Smooth muscle cell (in vitro differentiated cells): ENCODE data around the gene PDIA5. TPM values are rescaled to one million over a fixed set of nuclear protein-coding genes. Genes with fewer than 3 reads are reported as not detected.

Experiments used
- DNase-seq: peaks from one replicate; lab custom pipeline; 2025; ENCODE audit not compliant: unreplicated experiment; lab: John Stamatoyannopoulos, UW
- H2AFZ ChIP-seq: fragments of 200-600 bp; sonication (generic); 2 replicates; pipeline ENCODE4 v1.6.0; 2016; ENCODE audit warnings: antibody characterized with exemption, low read depth, mild to moderate bottlenecking
- H3F3A ChIP-seq: fragments of 200-600 bp; sonication (generic); 2 replicates; pipeline ENCODE4 v1.6.0; 2017; ENCODE audit warnings: antibody characterized with exemption, low read depth
- H3K27ac ChIP-seq: fragments of 200-600 bp; sonication (generic); 2 replicates; pipeline ENCODE4 v1.5.1; 2016; ENCODE audit warnings: low read depth, mild to moderate bottlenecking
- H3K27me3 ChIP-seq: fragments of 200-600 bp; sonication (generic); 2 replicates; pipeline ENCODE4 v1.6.1; 2016; ENCODE audit warnings: low read depth, mild to moderate bottlenecking
- H3K36me3 ChIP-seq: fragments of 200-600 bp; sonication (generic); 2 replicates; pipeline ENCODE4 v1.5.1; 2016; ENCODE audit warnings: low read depth
- H3K4me1 ChIP-seq: fragments of 200-600 bp; sonication (generic); 2 replicates; pipeline ENCODE4 v1.5.1; 2016; ENCODE audit warnings: low read depth
- H3K4me2 ChIP-seq: fragments of 200-600 bp; sonication (generic); 2 replicates; pipeline ENCODE4 v1.6.0; 2016; ENCODE audit warnings: mild to moderate bottlenecking
- H3K4me3 ChIP-seq: fragments of 200-600 bp; sonication (generic); 2 replicates; pipeline ENCODE4 v1.5.1; 2016; ENCODE audit warnings: mild to moderate bottlenecking
- H3K79me2 ChIP-seq: fragments of 200-600 bp; sonication (generic); 2 replicates; pipeline ENCODE4 v1.6.0; 2016; ENCODE audit warnings: low read depth, mild to moderate bottlenecking
- H3K9ac ChIP-seq: fragments of 200-600 bp; sonication (generic); 2 replicates; pipeline ENCODE4 v1.6.0; 2016; ENCODE audit warnings: low read depth
- H3K9me3 ChIP-seq: fragments of 200-600 bp; sonication (generic); replicated peaks from 2 replicates; pipeline ENCODE4 v1.5.1; 2016; ENCODE audit warnings: low read depth
- H4K20me1 ChIP-seq: fragments of 200-600 bp; sonication (generic); 2 replicates; pipeline ENCODE4 v1.6.0; 2016; ENCODE audit warnings: low read depth
- WGBS: methylation state at CpG from one replicate; pipeline ENCODE4 v1.1.7; 2016; ENCODE audit warnings: low lambda C conversion rate; 5-methylcytosine and 5-hydroxymethylcytosine counted together
- polyA plus RNA-seq: library from polyadenylated mRNA; unstranded; fragments of >200 nt; fragmentation: Nextera tagmentation; extraction: Ambion mirVana; gene quantifications from 2 replicates; pipeline ENCODE4 v1.2.1, GENCODE V29; 2016
- total RNA-seq: library from RNA; depleted of rRNA; stranded (reverse); fragments of >200 nt; gene quantifications from 2 replicates; pipeline ENCODE4 v1.2.3, GENCODE V29; 2014
- TF ChIP-seq, protein P1 (sequence below): fragments of 200-600 bp; sonication (generic); IDR thresholded peaks from 2 replicates; pipeline ENCODE4 v1.5.1; 2017; ENCODE audit warnings: borderline replicate concordance, mild to moderate bottlenecking, antibody characterized with exemption; ENCODE audit not compliant: insufficient read depth, poor library complexity, severe bottlenecking

Gene PDIA5
- total and polyA plus RNA-seq, 2 experiments from 2014 or later: 65.4 to 102 TPM

DNA sequence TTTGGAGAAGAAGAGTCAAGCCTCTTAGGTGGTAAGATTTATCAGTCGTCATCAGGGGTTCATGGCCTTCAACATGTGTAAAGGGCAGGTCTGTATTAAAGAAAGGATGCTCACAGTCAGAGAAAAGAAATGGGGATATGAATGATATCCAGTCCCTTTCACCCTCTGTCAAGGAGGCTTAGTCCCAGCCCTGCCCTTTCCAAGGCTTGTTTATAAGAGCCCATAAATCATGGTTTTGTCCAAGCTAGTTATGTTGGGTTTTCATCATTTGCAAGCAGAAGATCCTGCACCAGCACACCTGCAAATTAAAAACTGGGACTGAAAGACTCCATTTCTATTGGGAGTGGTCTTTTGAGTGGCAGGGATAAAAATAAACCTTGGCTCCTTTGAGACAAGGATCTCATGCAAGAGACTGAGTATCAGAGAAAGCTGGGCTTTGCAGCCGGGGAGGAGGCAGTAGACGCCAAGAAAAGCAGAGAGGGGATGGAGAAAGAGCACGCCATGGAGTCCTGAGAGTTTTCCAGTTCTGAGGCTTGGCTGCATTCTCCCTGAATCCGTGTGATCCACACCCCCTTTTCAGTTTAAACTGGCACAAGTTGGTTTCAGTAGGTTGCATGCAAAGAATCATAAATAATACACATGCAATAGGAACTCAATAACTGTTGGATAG lies 12.6 kb upstream of the PDIA5 start:
- Histone ChIP-seq H3K4me1 (no peaks in the 10 kb centered on the region), H3K9me3 (no peaks in the 10 kb centered on the region), H3K4me3 (no peak overlapping the region), H3K36me3 (no peaks in the 10 kb centered on the region), H3K27me3 (no peaks in the 10 kb centered on the region), H3K27ac (no peak overlapping the region), H2AFZ (no peak overlapping the region), H3K4me2 (no peak overlapping the region), H3F3A (no peaks in the 10 kb centered on the region), H3K79me2 (no peaks in the 10 kb centered on the region), H3K9ac (no peak overlapping the region), H4K20me1 (no peaks in the 10 kb centered on the region)
- no peak for DNase-seq
- WGBS: 86% methylated on average over 5 of the region's 5 CpGs
- TF ChIP-seq, protein P1, sequence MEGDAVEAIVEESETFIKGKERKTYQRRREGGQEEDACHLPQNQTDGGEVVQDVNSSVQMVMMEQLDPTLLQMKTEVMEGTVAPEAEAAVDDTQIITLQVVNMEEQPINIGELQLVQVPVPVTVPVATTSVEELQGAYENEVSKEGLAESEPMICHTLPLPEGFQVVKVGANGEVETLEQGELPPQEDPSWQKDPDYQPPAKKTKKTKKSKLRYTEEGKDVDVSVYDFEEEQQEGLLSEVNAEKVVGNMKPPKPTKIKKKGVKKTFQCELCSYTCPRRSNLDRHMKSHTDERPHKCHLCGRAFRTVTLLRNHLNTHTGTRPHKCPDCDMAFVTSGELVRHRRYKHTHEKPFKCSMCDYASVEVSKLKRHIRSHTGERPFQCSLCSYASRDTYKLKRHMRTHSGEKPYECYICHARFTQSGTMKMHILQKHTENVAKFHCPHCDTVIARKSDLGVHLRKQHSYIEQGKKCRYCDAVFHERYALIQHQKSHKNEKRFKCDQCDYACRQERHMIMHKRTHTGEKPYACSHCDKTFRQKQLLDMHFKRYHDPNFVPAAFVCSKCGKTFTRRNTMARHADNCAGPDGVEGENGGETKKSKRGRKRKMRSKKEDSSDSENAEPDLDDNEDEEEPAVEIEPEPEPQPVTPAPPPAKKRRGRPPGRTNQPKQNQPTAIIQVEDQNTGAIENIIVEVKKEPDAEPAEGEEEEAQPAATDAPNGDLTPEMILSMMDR: no peak

DNA sequence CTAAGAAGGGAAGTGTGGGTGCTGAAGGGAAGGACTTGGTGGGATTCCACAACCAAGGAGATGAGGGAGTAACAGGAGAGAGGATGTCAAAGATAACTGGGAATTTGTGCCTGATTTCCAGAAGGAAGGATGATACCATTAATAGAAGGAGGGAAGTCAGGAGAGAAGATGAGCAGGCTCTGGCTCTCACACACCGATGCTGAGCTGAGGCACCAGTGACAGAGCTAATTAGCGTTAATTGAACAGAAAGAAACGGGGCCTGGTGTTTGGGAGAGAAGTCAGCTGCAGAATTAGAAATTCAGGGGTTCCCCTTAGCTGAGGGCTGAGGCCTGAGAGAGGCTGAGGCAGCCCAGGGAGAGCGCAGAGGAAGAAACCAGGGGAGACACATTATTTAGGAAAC lies 11.9 kb upstream of the PDIA5 start:
- no peaks in the 10 kb centered on the region for H3K4me1 ChIP-seq
- no peak overlapping the region for H3K9ac ChIP-seq
- no peak overlapping the region for H3K4me2 ChIP-seq
- WGBS: 82% methylated on average over 4 of the region's 4 CpGs
- H3K9me3 ChIP-seq: no peaks in the 10 kb centered on the region
- H4K20me1 ChIP-seq: no peaks in the 10 kb centered on the region
- no peaks in the 10 kb centered on the region for H3K79me2 ChIP-seq
- no peak overlapping the region for H3K27ac ChIP-seq
- no peak overlapping the region for H3K4me3 ChIP-seq
- no peak overlapping the region for H2AFZ ChIP-seq
- TF ChIP-seq, protein P1: no peak
- H3F3A ChIP-seq: no peaks in the 10 kb centered on the region
- H3K27me3 ChIP-seq: no peaks in the 10 kb centered on the region
- no peaks in the 10 kb centered on the region for H3K36me3 ChIP-seq
- DNase-seq: no peak

DNA sequence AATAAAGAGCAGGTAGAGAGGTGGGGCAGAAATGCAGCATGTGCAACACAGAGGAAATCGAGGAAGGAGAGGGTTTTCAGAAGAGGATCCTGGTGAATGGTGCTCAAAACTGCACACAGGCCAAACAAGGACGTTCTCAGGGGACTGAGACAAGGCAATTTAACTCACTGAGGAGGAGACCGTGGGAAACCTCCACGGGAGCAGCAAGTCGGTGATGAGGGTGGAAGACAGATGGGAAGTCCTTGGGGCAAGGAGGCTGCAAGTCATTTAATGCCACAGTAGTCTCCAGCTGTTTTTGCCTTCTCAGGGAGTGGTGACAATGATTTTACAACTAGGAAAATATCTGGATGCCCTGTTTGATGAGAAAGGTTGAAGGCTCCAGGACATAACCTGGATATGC lies 11.5 kb upstream of the PDIA5 start:
- WGBS: 82% methylated on average over 5 of the region's 5 CpGs
- TF ChIP-seq, protein P1: no peak
- no peak for DNase-seq
- Histone ChIP-seq H3K36me3 (no peaks in the 10 kb centered on the region), H3K79me2 (no peaks in the 10 kb centered on the region), H3K9me3 (no peaks in the 10 kb centered on the region), H2AFZ (no peak overlapping the region), H3F3A (no peaks in the 10 kb centered on the region), H3K4me2 (no peak overlapping the region), H3K27me3 (no peaks in the 10 kb centered on the region), H3K4me3 (no peak overlapping the region), H3K27ac (no peak overlapping the region), H4K20me1 (no peaks in the 10 kb centered on the region), H3K4me1 (no peaks in the 10 kb centered on the region), H3K9ac (no peak overlapping the region)

DNA sequence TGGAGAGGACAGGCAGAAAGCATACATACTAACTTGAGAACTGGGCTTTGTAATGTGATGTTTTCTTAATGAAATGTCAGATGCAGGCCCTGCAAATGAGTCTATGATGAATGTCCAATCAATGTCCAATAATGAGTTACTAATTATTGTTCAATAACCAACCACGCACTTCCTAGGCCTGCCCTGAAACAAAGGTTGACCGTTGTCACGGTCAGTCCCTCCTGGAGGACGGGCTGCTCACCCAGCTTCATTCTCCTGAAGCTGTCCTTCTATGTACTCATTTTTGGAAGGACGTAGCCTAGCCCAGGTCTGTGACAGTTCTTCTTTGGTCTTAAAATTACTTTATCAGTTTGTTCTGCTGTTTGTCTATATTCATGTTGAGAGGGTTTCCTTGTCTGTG lies 8.3 kb upstream of the PDIA5 start:
- Histone ChIP-seq H2AFZ (no peak overlapping the region), H4K20me1 (no peaks in the 10 kb centered on the region), H3K79me2 (no peaks in the 10 kb centered on the region), H3K36me3 (no peaks in the 10 kb centered on the region), H3K27ac (no peak overlapping the region), H3K4me1 (no peaks in the 10 kb centered on the region), H3K4me3 (no peak overlapping the region), H3F3A (no peaks in the 10 kb centered on the region), H3K9ac (no peak overlapping the region), H3K4me2 (no peak overlapping the region), H3K27me3 (no peaks in the 10 kb centered on the region), H3K9me3 (no peaks in the 10 kb centered on the region)
- 89% methylated on average over 5 of the region's 5 CpGs for WGBS
- TF ChIP-seq, protein P1: no peak
- no peak for DNase-seq
